Fibroblast of villous mesenchyme (primary cell): ENCODE results near the gene ADAMTS18. TPM values are rescaled to one million over a fixed set of nuclear protein-coding genes. Genes with fewer than 3 reads are reported as not detected.

ENCODE experiments used
- DNase-seq: peaks from one replicate; pipeline ENCODE4 v3.0.0-alpha.2; 2010; ENCODE audit warnings: low read depth
- H3K4me3 ChIP-seq: 2 replicates; pipeline ENCODE4 v1.5.1; 2011; ENCODE audit warnings: low read depth, mild to moderate bottlenecking, low read length
- total RNA-seq: library from RNA; depleted of rRNA; stranded (reverse); fragments of >200 nt; gene quantifications from 2 replicates; pipeline ENCODE4 v1.2.3, GENCODE V29; 2012
- TF ChIP-seq, protein P1 (sequence below): IDR thresholded peaks from 2 replicates; pipeline ENCODE4 v1.5.1; 2012; ENCODE audit warnings: low read depth, mild to moderate bottlenecking, low read length; ENCODE audit not compliant: insufficient read depth

ADAMTS18 gene
- total RNA-seq, 1 donor: not detected

DNA sequence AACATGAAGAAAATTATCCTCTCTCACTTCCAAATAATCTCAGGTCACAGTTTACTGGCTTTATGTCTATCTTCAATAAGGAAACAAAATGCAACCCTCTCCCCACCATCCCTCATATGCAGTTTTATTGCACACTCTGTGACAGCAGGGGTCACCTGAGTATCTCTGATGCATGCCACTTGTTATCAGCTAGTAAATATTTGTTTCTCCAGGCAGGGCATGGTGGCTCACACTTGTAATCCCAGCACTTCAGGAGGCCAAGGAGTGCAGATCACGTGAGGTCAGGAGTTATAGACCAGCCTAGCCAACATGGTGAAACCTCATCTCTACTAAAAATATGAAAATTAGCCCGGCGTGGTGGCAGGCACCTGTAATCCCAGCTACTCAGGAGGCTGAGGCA is 61.1 kb downstream of the ADAMTS18 start:
- H3K4me3 ChIP-seq: no peak overlapping the region
- TF ChIP-seq, protein P1, sequence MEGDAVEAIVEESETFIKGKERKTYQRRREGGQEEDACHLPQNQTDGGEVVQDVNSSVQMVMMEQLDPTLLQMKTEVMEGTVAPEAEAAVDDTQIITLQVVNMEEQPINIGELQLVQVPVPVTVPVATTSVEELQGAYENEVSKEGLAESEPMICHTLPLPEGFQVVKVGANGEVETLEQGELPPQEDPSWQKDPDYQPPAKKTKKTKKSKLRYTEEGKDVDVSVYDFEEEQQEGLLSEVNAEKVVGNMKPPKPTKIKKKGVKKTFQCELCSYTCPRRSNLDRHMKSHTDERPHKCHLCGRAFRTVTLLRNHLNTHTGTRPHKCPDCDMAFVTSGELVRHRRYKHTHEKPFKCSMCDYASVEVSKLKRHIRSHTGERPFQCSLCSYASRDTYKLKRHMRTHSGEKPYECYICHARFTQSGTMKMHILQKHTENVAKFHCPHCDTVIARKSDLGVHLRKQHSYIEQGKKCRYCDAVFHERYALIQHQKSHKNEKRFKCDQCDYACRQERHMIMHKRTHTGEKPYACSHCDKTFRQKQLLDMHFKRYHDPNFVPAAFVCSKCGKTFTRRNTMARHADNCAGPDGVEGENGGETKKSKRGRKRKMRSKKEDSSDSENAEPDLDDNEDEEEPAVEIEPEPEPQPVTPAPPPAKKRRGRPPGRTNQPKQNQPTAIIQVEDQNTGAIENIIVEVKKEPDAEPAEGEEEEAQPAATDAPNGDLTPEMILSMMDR: no peak
- DNase-seq: no peak

DNA sequence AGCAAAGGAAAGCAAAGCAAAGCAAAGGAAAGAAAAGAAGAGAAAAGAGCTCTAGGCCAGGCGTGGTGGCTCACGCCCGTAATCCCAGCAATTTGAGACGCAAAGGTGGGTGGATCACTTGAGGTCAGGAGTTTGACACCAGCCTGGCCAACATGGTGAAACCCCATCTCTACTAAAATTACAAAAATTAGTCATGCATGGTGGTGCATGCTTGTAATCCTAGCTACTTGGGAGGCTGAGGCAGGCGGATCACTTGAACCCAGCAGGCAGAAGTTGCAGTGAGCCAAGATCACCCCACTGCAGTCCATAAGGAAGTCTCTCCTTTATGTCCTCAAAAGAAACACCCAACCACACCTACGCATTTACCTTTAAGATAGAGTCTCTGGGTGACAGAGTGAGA is 70.1 kb downstream of the ADAMTS18 start:
- TF ChIP-seq, protein P1: no peak
- no peak for DNase-seq

DNA sequence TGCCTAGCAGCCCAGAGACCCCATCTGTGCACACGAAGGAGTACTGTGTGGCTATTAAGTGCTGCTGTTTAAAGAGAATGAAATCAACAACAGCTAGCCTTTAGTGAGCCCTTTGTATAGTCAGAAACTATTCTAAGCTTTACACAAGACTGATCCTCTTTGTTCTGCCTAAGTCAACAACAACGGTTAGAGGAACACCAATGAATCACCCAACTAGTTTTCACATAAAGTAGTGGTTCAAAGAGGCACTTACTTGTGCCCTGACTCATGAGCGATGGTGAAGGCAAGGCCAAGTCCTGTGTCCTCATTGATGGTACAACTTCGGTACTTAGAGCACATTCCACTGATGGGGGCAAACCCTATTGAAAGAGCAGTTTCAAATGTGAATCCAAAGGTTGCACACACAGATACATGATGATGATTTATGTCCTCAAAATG is 75.8 kb downstream of the ADAMTS18 start:
- TF ChIP-seq, protein P1: no peak
- DNase-seq: no peak

More for the DNA sequence above, 70.1 kb downstream of the ADAMTS18 start:
- H3K4me3 ChIP-seq: no peak overlapping the region

DNA sequence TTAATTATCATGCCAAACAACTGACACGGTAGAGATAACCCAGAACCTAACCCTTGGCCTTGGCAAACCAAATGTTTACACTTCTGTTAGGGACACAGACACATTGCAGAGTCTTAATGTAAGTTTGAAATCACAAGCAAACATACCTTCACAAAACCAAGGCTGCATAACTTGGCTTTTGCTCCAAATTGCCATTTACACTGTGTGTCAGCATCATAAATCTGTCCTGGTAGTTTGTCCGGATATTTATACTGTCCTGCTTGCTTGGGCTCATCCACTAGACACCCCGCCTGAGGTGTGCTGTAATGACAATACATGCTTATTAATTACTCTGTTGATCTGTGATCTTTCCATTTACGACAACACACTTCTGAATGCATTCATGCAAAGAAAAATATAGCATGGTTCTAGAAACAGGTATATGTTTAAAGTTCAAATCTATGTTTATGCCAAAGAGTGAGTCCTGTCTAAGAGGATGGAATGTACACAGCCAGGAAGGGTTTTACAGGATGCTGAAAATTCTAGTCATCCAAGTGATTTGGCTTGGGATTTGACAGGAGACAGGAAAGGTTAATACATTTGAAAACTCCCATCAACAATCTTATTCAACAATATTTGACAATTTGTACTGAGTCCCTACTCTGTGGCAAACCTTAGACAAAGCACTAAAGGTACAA is 81.1 kb downstream of the ADAMTS18 start:
- DNase-seq: no peak
- H3K4me3 ChIP-seq: no peak overlapping the region
- TF ChIP-seq, protein P1: no peak

More for the DNA sequence above, 75.8 kb downstream of the ADAMTS18 start:
- no peak overlapping the region for H3K4me3 ChIP-seq

DNA sequence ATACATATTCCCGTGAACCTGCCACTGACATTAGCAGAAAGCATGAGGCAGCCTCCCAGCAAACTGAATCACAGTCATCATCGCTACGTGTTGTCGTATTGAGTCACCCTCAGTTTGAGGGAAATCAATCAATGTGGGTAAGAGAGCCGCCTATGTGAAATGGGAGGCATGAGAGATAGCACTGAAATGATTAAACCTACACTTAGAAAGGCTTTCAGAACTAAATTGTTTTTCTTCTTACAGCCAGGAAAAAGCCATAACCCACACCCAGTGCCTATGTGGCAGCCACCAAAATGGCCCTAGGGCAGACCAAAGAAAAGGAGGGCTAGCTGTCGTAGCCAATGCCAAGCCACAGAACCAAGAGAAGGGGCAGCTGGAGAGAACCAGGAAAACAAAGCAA is 90.5 kb downstream of the ADAMTS18 start:
- TF ChIP-seq, protein P1: no peak
- no peak for DNase-seq
- H3K4me3 ChIP-seq: no peak overlapping the region

DNA sequence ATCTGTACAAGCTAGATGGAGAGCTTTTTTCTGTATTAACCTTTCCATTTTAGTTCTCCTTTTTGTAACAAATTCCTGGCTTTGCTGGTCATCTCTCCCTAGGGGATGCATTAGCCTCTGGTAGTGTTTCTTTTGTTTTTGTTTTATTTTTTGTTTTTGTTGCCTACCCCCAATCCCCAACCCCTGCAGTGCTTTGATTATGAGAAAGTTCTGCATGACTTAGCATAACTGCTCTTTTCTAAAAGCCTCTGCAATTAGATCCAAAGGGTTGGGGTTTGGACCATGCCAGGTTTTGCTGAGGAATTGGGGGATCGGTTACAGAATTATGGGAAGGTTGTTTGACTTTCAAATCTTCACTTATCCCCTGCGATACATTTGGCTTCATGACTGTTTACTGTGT is 98.2 kb downstream of the ADAMTS18 start:
- TF ChIP-seq, protein P1: no peak
- no peak overlapping the region for H3K4me3 ChIP-seq
- no peak for DNase-seq
